ENCODE data around the gene C1orf159. TPM values are rescaled to one million over a fixed set of nuclear protein-coding genes. Genes with fewer than 3 reads are reported as not detected.

Gene C1orf159
- total RNA-seq, 1 donor from 2014 or later, result 8.0 TPM

- Mint-ChIP-seq H3K4me1 (peaks cover 15% of the 10 kb centered on the region), H3K4me3 (no peak overlapping the region), H3K36me3 (peaks cover 3% of the 10 kb centered on the region), H3K27ac (no peak overlapping the region), H3K27me3 (ENCODE audit: insufficient read depth, low read depth) (peaks cover 17% of the 10 kb centered on the region), H3K9me3 (peaks cover 6% of the 10 kb centered on the region)
- no peak for DNase-seq (ENCODE audit: low spot score)
- no peaks in the 10 kb centered on the region for H3K27me3 ChIP-seq
- H3K27ac ChIP-seq, result no peak overlapping the region
- H3F3A ChIP-seq (ENCODE audit: low read depth), result no peaks in the 10 kb centered on the region
- no peak overlapping the region for H3K9ac ChIP-seq
- H2AFZ ChIP-seq (replicated peaks), result no peak overlapping the region
- H3K79me2 ChIP-seq (ENCODE audit: low read depth), result no peaks in the 10 kb centered on the region
- no peak overlapping the region for H3K4me3 ChIP-seq
- TF ChIP-seq EZH2 (IDR thresholded peaks at IDR 0.05) (no peak), CTCF (IDR thresholded peaks at IDR 0.05) (no peak), EZH2phosphoT487 (IDR thresholded peaks at IDR 0.05) (no peak)
- H3K9me3 ChIP-seq (ENCODE audit: low read depth), result no peaks in the 10 kb centered on the region
- no peaks in the 10 kb centered on the region for H3K36me3 ChIP-seq
- H4K20me1 ChIP-seq (ENCODE audit: low read depth), result no peaks in the 10 kb centered on the region
- H3K4me1 ChIP-seq, result no peaks in the 10 kb centered on the region
- H3K4me2 ChIP-seq, result no peak overlapping the region
These were observed 12.7 kb upstream of the C1orf159 start for GRCh38 chr1:1128454-1129139.

GRCh38 chr1:1127551-1128451 is 11.9 kb upstream of the C1orf159 start:
- TF ChIP-seq CTCF (IDR thresholded peaks at IDR 0.05) (no peak), EZH2 (IDR thresholded peaks at IDR 0.05) (no peak), EZH2phosphoT487 (IDR thresholded peaks at IDR 0.05) (no peak)
- Mint-ChIP-seq H3K36me3 (peaks cover 4% of the 10 kb centered on the region), H3K9me3 (peaks cover 9% of the 10 kb centered on the region), H3K4me3 (no peak overlapping the region), H3K27ac (no peak overlapping the region), H3K27me3 (ENCODE audit: insufficient read depth, low read depth) (peaks cover 21% of the 10 kb centered on the region), H3K4me1 (peaks cover 20% of the 10 kb centered on the region)
- Histone ChIP-seq H2AFZ (replicated peaks) (no peak overlapping the region), H3F3A (ENCODE audit: low read depth) (no peaks in the 10 kb centered on the region), H4K20me1 (ENCODE audit: low read depth) (no peaks in the 10 kb centered on the region), H3K36me3 (no peaks in the 10 kb centered on the region), H3K9me3 (ENCODE audit: low read depth) (no peaks in the 10 kb centered on the region), H3K4me3 (no peak overlapping the region), H3K4me1 (no peaks in the 10 kb centered on the region), H3K4me2 (no peak overlapping the region), H3K79me2 (ENCODE audit: low read depth) (no peaks in the 10 kb centered on the region), H3K27me3 (peaks cover 3% of the 10 kb centered on the region), H3K27ac (no peak overlapping the region), H3K9ac (no peak overlapping the region)
- no peak for DNase-seq (ENCODE audit: low spot score)

GRCh38 chr1:1125945-1126344 is 10.1 kb upstream of the C1orf159 start:
- H3K9ac ChIP-seq, result no peak overlapping the region

More at GRCh38 chr1:1125945-1126344, 10.1 kb upstream of the C1orf159 start:
- no peaks in the 10 kb centered on the region for H3K36me3 ChIP-seq
- H2AFZ ChIP-seq (replicated peaks), result no peak overlapping the region
- no peaks in the 10 kb centered on the region for H3K4me1 ChIP-seq
- H4K20me1 ChIP-seq (ENCODE audit: low read depth), result no peaks in the 10 kb centered on the region
- no peak overlapping the region for H3K27ac Mint-ChIP-seq
- H3K9me3 ChIP-seq (ENCODE audit: low read depth), result no peaks in the 10 kb centered on the region
- TF ChIP-seq EZH2phosphoT487 (IDR thresholded peaks at IDR 0.05), result no peak
- no peak for TF ChIP-seq EZH2 (IDR thresholded peaks at IDR 0.05)
- TF ChIP-seq CTCF (IDR thresholded peaks at IDR 0.05), result no peak
- no peaks in the 10 kb centered on the region for H3F3A ChIP-seq (ENCODE audit: low read depth)
- no peak overlapping the region for H3K4me3 Mint-ChIP-seq
- peaks cover 9% of the 10 kb centered on the region for H3K9me3 Mint-ChIP-seq
- peaks cover 19% of the 10 kb centered on the region for H3K27me3 Mint-ChIP-seq (ENCODE audit: insufficient read depth, low read depth)
- H3K79me2 ChIP-seq (ENCODE audit: low read depth), result no peaks in the 10 kb centered on the region
- H3K27me3 ChIP-seq, result peaks cover 9% of the 10 kb centered on the region
- no peak overlapping the region for H3K4me3 ChIP-seq
- H3K36me3 Mint-ChIP-seq, result peaks cover 4% of the 10 kb centered on the region
- no peak overlapping the region for H3K27ac ChIP-seq
- no peak for DNase-seq (ENCODE audit: low spot score)
- H3K4me1 Mint-ChIP-seq, result peaks cover 13% of the 10 kb centered on the region
- no peak overlapping the region for H3K4me2 ChIP-seq

All from neural progenitor cell (in vitro differentiated cells).